Activated gamma-delta T cell (primary cell): ENCODE data around the gene ZSCAN1.

Experiments
- DNase-seq: peaks from one replicate; lab custom pipeline; 2025; lab: John Stamatoyannopoulos, UW

The ZSCAN1 gene

DNA sequence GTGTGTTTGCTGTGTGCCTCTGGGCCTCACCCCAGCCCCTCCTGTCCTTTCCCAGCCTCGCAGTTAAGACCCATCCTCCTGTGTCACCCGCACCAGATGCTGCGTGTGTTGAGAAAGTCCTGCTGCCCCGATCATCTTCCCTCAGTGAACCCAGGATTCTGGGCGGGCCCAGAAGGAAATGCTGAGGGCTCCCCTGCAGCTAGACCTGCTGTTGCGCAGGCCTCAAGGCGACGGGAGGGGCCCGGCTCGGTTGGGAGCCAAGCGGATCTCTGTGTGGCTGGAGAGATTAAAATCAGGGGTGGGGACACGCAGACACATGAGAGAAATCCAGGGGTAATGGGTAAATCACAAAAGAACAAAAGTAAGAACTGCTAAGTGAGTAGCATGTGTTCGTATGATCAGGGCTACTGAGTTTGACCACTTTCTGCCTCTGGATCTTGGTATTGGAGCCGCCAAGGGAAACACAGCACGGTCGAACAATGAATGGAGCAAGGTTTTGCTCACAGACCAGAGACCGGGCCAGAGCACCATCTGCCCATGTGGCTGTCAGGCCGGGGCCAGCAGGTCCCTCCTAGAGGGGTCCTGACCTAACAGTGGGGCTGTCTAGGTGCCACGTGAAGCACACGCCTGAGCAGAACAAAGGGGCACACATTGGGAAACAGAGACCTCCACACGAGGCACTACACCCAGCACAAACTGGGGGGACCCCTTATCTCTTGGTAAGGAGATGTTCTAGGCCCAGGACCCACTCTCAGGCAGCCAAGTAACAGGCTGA, 7.1 kb downstream of the ZSCAN1 start:
- no peak for DNase-seq

DNA sequence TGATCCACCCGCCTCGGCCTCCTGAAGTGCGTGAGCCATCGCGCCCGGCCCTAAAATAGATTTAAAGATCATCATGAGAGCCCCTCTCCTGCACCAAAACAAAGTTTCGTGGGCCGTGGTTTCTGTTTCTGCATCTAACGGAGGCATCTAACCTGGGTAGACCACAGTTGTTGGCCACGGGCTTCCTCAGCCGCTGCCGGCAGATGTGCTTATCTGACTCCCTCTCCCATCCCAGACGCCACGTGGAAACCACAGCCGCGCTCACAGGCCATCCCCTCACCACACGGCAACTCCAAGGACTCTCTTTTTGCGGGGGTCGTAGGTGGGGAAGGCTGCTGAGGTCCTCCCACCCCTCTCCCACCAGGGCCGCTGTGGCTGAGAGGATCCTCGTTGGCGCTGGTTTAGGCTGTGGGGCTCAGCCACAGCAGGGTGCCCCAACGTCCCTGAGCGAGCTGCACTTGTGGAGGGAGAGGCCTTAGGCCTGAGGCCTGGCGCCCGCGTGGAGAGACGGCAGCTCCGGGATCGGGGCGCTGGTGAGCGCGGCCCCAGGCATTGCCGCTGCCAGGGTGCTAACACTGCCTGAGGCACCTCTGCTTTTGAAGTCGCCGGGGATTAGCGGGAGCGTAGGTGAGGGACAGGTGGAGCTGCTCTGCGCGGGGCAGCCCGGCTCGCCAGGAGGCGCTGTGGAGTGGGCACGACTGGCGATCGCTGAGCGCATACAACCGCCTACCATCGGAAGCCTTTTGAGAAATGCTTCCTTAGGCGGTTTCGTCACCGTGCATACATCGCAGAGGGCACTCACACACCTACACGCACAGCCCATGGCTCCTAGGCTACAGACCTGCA, 8.9 kb downstream of the ZSCAN1 start:
- no peak for DNase-seq

DNA sequence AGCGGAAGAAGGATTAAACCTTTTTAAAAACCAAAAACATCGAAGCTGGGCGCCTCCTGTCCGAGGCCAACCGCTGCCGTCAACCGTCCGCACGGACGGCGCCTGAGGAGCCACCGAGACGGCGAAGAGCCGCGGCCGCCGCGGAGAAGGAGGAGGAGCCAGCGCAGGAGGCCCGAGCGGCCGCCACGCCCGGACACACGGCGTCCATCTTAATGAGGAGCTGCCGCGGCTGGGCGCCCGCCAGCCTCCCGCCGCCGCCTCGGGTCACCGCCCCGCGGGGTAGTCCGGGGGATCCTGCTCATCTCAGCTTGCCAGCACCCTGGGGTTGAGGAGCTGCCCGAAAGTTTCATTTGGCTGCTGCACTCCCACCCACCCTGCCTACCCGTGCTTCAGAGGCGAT, 10.6 kb downstream of the ZSCAN1 start:
- no peak for DNase-seq

DNA sequence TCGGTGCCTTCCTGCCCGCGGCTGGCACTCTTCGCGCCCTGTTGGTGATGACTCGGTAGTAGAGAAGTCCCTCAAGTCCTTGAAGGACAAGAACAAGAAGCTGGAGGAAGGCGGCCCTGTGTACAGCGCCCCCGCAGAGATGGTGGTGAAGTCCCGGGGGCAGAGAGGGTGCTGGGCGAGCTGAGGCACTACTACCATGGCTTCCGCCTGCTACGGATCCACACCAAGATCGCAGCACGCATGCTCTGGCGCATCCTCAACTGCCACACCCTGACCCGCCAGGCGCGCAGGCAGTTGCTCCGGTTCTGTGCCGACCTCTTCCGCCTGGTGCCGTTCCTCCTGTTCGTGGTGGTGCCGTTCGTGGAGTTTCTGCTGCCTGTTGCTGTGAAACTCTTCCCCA, 11.1 kb downstream of the ZSCAN1 start:
- DNase-seq, result no peak

DNA sequence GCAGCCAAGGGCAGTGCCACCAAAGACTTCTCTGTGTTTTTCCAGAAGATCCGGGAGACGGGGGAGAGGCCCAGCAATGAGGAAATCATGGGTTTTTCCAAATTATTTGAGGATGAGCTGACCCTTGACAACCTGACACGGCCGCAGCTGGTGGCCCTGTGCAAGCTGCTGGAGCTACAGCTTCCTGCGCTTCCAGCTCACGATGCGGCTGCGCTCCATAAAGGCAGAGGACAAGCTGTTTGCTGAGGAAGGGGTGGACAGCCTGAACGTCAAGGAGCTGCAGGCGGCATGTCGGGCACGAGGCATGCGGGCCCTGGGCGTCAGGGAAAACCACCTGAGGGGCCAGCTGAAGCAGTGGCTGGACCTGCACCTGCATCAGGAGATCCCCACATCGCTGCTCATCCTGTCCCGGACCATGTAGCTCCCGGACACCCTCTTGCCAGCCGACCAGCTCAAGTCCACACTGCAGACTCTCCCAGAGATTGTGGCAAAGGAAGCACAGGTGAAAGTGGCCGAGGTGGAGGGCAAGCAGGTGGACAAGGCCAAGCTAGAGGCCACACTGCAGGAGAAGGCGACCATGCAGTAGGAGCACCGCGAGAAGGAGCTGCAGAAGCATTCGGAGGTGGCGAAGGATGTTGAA, 11.7 kb downstream of the ZSCAN1 start:
- DNase-seq, result no peak

DNA sequence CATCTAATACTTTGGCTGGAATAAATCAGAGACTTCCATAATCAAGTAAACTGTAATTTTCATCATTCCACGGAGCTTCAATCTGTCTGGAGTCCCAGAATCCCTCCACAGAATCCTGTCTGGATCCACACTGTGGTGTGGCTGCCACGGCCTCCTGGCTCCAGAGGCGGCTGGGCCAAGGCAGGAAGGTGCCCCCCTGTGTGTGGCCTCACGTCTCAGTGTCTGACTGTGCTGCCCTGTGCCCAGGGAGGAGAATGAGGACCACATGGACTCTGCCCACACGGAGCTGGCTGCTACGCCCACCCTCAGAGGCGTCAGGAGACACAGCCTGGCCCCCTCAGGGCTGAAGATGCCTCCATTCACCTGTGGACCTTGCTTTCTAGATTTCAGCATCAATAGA, 13.0 kb downstream of the ZSCAN1 start:
- no peak for DNase-seq

DNA sequence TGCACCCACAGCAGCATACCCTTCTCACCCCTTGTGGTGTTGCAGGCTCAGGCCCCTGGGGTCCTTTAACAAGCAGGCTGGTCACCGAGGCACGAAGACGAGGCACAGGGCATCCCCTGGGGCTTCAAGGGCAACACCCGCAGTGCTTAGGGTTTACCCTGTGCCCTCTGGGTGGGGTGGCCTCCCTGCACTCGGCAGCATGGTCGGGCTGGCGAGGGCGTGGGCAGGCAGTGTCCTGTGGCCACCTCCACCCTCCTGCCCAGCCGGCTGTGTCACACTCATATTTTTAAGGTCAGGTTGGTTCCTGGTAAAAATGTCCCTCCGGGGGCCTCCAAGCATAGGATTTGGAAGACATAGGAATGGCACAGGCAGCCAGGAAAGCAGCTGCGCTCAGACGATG, 13.8 kb downstream of the ZSCAN1 start:
- DNase-seq, result no peak

DNA sequence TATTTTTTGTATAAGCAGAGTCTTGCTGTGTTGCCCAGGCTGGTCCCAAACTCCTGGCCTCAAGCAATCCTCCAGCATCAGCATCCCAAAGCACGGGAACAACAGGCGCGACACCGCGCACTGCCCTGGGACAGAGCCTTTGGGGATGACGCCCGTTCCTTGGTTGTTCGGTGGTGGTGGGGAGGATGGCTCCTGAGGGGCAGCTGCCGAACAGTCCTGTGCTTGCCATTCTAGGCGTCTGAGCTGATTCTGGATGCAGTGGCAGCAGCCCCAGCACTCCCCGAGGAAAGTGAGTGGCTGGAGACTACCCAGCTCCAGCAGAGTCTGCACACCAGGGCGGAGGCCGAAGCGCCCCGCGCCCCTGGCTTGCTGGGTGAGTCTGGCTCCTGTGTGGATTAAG, 18.4 kb downstream of the ZSCAN1 start:
- no peak for DNase-seq

DNA sequence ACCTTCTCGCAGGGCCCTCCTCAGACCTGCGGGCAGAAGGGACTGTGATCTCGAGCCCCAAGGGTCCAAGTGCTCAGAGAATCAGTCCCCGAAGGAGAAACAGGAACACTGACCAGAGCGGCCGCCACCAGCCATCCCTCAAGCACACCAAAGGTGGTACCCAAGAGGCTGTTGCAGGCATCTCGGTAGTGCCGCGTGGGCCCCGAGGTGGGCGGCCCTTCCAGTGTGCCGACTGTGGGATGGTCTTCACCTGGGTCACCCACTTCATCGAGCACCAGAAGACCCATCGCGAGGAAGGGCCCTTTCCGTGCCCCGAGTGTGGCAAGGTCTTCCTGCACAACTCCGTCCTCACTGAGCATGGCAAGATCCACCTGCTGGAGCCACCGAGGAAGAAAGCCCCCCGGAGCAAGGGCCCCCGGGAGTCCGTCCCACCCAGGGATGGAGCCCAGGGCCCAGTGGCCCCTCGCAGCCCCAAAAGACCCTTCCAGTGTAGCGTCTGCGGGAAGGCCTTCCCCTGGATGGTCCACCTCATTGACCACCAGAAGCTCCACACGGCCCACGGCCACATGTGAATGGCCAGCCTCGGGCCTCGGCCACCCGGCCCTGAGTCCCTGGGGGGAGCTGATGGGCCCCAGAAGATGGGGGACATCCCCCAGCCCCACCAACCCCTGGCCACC, 19.8 kb downstream of the ZSCAN1 start:
- no peak for DNase-seq

DNA sequence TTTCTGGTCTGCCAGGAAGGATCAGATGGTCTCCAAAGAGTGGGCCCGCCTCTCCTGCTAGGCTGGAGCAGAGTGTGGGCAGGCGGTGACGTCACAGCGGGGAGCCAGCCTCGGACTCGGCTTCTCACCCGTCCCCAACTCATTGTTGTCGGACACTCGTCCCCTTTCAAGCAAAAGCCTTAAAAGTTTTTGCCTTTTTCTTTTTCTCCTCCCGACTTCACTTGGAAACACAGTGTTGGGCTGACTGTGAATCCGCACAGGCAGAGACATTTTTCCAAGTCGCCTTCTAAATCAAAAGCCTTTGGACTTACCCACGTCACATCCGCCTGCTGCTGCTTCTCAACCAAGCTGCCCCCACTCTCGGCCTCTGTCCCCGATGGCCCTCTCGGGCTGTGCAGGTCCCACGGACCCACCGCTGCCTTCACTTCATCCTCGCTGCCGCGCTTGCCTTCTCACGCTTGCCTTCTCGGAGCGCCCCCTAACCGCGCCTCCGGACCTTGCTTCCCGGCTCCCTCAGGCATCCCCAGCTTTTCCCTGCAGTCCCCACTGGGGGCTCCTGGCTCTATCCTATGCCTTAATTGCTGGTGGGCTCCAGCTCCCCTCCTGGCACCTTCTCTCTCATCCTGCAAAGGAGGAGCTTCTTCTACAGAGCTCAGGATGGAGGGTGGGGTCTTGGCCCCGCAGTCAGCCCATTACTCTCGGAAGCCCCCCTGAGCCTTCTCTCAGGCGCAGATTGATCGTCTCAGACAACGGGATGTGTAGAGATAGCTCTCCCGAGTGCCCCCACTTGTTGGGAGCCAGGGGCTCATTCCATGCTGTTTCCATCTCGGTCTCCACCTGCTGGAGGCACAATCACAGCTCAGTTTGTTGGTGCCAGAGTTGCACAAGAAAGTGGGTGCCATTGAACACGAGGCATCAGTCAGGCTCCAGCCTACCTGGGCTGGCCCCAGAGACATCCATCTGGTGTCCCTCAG, 21.4 kb downstream of the ZSCAN1 start:
- no peak for DNase-seq

DNA sequence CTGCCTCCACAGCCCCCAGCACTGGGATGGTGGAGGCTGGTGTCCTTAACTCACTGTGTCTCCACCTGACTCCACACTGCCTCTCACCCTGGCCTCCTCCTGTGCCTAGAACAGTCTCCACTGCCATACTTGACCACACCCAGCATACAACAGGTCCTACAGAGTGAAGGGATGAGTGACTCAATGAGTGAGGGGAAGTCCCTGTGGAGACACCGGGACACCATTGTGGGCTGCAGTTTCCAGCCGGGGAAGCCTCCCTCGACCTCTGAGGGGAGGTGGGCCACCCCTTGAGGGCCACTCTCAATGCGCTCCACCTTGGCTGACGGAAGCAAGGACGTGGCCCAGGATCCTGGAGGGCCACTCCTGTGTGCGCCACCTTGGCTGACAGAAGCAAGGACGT, 22.4 kb downstream of the ZSCAN1 start:
- no peak for DNase-seq

DNA sequence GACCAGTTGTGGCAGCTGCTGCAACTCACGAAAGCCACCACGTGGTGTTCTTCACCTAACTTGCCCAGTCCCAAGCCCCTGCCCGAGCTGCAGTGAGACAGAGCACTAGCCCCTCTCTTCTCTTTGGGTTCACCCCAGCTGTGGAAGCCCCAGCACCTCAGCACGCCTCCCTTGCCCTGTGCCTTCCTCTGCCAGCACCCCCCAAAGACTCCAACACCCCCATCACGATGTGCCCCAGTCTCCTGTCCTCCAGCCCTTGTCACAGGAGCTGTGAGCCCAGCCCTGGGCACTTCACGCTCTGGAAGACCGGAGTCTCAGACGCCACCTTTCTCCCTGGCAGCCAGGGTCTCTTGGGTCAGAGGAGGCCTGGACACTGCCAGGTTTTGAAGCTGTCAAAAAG, 23.0 kb downstream of the ZSCAN1 start:
- no peak for DNase-seq

DNA sequence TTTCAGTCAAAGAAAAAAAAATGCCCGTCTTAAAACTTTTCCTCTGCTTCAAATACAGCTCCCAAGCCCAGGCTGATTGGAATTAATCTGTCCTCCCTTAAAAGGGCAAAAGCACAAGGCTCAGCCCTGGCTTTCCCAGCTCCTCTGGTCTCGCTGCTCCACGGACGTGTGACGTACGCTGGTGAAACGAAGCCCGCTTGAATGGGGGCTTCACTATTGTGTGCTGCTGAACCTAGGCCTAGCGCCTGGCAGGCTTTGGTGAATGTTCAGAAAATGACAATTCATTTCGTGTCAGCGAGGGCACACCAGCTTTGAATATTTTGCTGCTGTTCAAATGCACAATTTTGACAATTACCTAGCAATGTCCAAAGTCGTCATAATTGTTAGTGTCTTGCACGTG, 24.6 kb downstream of the ZSCAN1 start:
- DNase-seq, result no peak

DNA sequence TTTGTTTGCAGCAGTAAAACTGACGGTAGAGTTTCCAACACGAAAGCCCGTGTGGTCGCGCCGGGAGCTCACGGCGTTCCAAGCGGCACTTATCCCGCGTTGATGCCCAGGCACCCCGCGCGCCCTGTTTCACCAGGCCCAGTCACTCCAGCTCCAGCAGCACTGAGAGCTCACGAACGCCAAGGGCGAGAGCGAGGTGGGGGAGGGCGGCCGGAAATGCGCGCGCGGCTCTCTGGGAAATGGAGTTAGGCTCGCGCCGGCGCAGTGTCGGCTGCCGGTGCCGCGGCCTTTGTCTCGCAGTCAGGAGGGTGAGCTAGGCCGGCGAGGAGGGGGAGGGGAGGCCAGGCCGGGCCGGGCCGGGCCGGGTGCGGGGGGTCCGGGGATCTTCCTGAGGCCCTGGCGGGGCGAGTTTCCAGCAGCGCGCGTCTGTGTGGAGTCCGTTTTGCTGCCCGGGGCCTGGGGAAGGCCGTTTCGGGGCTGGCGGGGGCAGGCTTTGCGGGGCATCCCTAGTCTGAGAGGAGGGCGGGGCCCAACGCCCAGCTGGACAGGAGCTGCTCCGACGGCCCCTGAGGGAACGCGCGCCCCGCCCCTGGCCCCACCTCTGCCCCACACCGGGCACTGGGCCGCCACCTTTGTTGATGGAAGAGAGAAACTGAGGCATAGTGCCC, 25.3 kb downstream of the ZSCAN1 start, which contains the start of gene ZNF135:
ZNF135 (plus strand) TSS at position 280 of the 668 bp plus-strand sequence. CDS start 721 bp downstream, outside the sequence.
- DNase-seq, result no peak

DNA sequence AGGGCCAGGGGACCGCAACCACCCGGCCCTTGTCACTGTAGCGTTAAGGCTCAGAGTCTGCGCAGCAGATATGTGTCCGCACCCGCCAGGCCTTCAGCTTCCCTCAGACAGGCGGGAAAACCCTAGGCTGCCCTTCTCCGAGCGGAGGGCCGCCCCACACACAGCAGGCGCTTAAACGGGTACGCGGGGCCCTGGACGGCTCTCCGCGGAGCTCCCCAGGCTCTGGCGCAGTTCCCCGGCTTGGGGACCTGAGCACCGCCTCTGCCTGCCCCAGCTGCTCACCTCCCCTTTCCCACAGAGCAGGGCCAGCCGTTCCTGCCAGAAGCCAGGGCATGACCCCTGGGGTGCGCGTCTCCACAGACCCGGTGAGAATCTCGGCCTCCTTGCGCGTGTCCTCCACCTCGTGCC, 25.9 kb downstream of the ZSCAN1 start:
- DNase-seq, result no peak

DNA sequence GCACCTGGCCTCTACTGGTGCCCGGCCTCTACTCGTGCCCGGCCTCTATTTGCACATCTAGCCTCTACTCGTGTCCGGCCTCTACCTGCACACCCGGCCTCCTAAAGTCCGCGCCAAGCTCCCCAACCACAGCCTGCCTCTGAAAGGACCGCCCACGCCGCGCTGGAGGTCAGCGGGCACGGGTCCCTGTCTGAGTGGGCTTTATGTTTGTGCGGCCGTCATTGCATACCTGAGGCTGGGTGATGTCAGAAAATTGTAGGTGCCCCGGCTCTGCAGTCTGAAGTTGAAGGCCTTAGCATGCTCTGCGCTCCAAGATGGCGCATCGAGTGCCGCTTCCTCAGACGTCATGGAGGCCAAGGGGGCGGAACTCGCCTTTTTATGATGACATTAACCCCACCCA, 26.4 kb downstream of the ZSCAN1 start:
- no peak for DNase-seq

DNA sequence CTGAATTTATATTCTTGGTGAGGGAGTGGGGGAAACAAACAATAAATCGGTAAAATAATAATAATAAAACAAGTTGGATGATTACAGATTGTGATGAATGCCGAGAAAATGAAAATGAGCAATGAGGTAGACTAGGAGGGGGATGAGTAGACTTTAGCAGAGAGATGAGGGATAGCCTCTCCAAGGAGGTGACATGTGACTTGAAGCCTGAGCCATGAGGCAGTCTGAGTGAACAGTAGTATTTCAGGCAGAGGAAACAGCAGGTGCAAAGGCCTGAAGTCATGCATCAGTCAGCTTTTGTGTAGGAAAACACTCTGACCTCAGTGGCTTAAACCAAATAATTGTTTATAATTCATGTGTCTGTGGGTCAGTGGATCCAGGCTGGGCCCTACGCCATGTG, 29.9 kb downstream of the ZSCAN1 start:
- DNase-seq, result no peak

DNA sequence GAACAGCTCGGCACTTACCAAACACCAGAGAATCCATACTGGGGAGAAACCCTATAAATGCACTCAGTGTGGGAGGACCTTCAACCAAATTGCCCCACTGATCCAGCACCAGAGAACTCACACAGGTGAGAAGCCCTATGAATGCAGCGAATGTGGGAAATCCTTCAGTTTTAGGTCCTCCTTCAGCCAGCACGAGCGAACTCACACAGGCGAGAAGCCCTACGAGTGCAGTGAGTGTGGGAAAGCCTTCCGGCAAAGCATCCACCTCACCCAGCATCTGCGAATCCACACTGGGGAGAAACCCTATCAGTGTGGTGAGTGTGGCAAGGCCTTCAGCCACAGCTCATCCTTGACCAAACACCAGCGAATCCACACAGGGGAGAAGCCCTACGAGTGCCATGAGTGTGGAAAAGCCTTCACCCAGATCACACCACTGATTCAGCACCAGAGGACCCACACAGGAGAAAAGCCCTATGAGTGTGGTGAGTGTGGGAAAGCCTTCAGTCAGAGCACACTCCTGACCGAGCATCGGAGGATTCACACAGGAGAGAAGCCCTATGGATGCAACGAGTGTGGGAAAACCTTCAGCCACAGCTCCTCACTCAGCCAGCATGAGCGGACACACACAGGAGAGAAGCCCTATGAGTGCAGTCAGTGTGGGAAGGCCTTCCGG, 33.6 kb downstream of the ZSCAN1 start:
- DNase-seq, result no peak

DNA sequence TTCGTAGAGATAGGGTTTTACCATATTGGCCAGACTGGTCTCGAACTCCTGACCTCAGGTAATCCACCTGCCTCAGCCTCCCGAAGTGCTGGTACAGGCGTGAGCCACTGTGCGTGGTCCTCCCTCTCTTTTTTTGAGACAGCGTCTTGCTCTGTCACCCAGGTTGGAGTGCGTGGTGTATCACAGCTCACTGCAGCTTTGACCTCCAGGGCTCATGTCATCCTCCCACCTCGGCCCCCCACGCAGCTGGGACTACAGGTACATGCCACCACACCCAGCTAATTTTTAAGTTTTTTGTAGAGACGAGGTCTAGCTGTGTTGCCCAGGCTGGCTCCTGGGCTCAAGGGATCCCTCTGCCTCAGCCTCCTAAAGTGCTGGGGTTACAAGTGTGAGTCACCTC, 46.0 kb downstream of the ZSCAN1 start:
- DNase-seq, result no peak

DNA sequence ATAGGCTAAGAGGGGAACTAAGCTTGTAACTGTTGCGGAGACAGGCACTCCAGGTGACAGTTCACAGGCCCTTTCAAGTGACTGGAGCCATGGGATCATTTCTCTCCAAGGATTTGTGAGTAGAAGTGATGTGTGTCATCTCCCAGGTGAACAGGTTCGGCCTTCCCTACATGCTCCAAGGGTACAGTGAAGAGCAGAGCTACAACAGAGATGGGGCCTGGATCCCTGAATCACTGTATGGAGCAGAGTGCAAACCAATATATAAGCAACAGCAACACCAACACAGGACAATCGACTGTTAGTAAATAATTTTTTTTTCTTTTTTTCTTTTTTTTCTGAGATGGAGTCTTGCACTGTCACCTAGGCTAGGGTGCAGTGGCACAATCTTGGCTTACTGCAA, 49.2 kb downstream of the ZSCAN1 start:
- no peak for DNase-seq
